GM12872 (cell line): Measurements from ENCODE around the gene NCKAP5.

ENCODE experiments used
- CTCF ChIP-seq: IDR thresholded peaks from 3 replicates; pipeline ENCODE4 v1.5.1; 2011; ENCODE audit warnings: low read depth, mild to moderate bottlenecking, low read length, moderate library complexity; ENCODE audit not compliant: insufficient read depth

The NCKAP5 gene

GRCh38 chr2:132857319-132857718 lies 710.9 kb downstream of the NCKAP5 start:
- TF ChIP-seq CTCF: no peak

- TF ChIP-seq CTCF: no peak
These were observed 717.6 kb downstream of the NCKAP5 start for GRCh38 chr2:132850688-132851087.

GRCh38 chr2:132849118-132849517 lies 719.1 kb downstream of the NCKAP5 start:
- TF ChIP-seq CTCF: no peak

- no peak for TF ChIP-seq CTCF
These were observed 722.9 kb downstream of the NCKAP5 start for GRCh38 chr2:132845339-132845738.

GRCh38 chr2:132844585-132844984 lies 723.7 kb downstream of the NCKAP5 start:
- TF ChIP-seq CTCF: no peak

GRCh38 chr2:132837769-132838168 lies 730.5 kb downstream of the NCKAP5 start:
- TF ChIP-seq CTCF: no peak; the same call in 2 of the 3 replicates

GRCh38 chr2:132830321-132830827 lies 737.9 kb downstream of the NCKAP5 start:
- TF ChIP-seq CTCF: no peak
